Stimulated activated CD4-positive, alpha-beta T cell treated with anti-CD3 and anti-CD28 coated beads, Interleukin-2, amount 100 ng/mL, for 4 hours (primary cell): ENCODE results near the gene GLIPR2.
A peak's percentile ranks its signal among the peaks of the same experiment; 100 is the strongest.
"Not testable (repeated sequence)": the region's sequence is repeated elsewhere in the genome, so short reads cannot be mapped to it uniquely, and the experiment has no call there.

Experiments
- DNase-seq: peaks from one replicate; pipeline ENCODE4 v3.0.0-alpha.2; 2020; ENCODE audit warnings: low read depth

The GLIPR2 gene

GRCh38 chr9:36136272-36136893 is at the start of gene GLIPR2:
GLIPR2 (plus strand) TSS chr9:36136733; CDS start chr9:36136779, 46 bp downstream.
- DNase-seq, result peak; percentile 66

- not testable (repeated sequence) for DNase-seq
Observed at GRCh38 chr9:36087054-36087453, 49.5 kb upstream of the GLIPR2 start.

GRCh38 chr9:36088020-36088419 is 48.5 kb upstream of the GLIPR2 start:
- DNase-seq, result no peak

- DNase-seq, result no peak
Observed at GRCh38 chr9:36091026-36091953, 45.2 kb upstream of the GLIPR2 start.

- no peak for DNase-seq
Observed at GRCh38 chr9:36092014-36092413, 44.5 kb upstream of the GLIPR2 start.

- peak; percentile 37 for DNase-seq
Observed at GRCh38 chr9:36092509-36093215, 43.9 kb upstream of the GLIPR2 start.

GRCh38 chr9:36093384-36093783 is 43.1 kb upstream of the GLIPR2 start:
- DNase-seq, result no peak

GRCh38 chr9:36099718-36100117 is 36.8 kb upstream of the GLIPR2 start:
- DNase-seq, result no peak

GRCh38 chr9:36100532-36100931 is 36.0 kb upstream of the GLIPR2 start:
- DNase-seq, result no peak

- DNase-seq, result no peak
Observed at GRCh38 chr9:36101916-36102741, 34.4 kb upstream of the GLIPR2 start.

- DNase-seq, result peak; percentile 87
Observed at GRCh38 chr9:36102742-36103495, 33.6 kb upstream of the GLIPR2 start.

- DNase-seq, result no peak
Observed at GRCh38 chr9:36109071-36109470, 27.5 kb upstream of the GLIPR2 start.

GRCh38 chr9:36110434-36110833 is 26.1 kb upstream of the GLIPR2 start:
- DNase-seq, result no peak

GRCh38 chr9:36112516-36112915 is 24.0 kb upstream of the GLIPR2 start:
- no peak for DNase-seq

GRCh38 chr9:36113999-36114398 is 22.5 kb upstream of the GLIPR2 start:
- DNase-seq, result no peak

- no peak for DNase-seq
Observed at GRCh38 chr9:36116593-36116992, 19.9 kb upstream of the GLIPR2 start.

- no peak for DNase-seq
Observed at GRCh38 chr9:36118201-36118600, 18.3 kb upstream of the GLIPR2 start.

GRCh38 chr9:36118706-36119105 is 17.8 kb upstream of the GLIPR2 start:
- DNase-seq, result no peak

GRCh38 chr9:36119476-36119875 is 17.1 kb upstream of the GLIPR2 start:
- DNase-seq, result no peak

GRCh38 chr9:36120705-36121104 is 15.8 kb upstream of the GLIPR2 start:
- no peak for DNase-seq

- no peak for DNase-seq
Observed at GRCh38 chr9:36121971-36122370, 14.6 kb upstream of the GLIPR2 start.
